Peyer's patch (tissue), 4 donors: ENCODE measurements around the gene MT1M. TPM values are rescaled to one million over a fixed set of nuclear protein-coding genes. Genes with fewer than 3 reads are reported as not detected.

ENCODE experiments used
- DNase-seq, 3 donors: peaks; one replicate each; pipeline ENCODE4 v3.0.0-alpha.2; 2017 to 2019
- H3K27ac ChIP-seq, 4 donors: fragments of 200-600 bp; sonication (generic); one replicate each; pipeline ENCODE4 v1.5.1; 2016 to 2019
- H3K27me3 ChIP-seq, 2 donors: fragments of 200-600 bp; sonication (generic); one replicate each; pipeline ENCODE4 v1.5.1; 2019
- H3K36me3 ChIP-seq, 3 donors: fragments of 200-600 bp; sonication (generic); one replicate each; pipeline ENCODE4 v1.5.1; 2016 to 2019
- H3K4me1 ChIP-seq, 4 donors: fragments of 200-600 bp; sonication (generic); one replicate each; pipeline ENCODE4 v1.5.1; 2016 to 2019
- H3K4me3 ChIP-seq, 4 donors: fragments of 200-600 bp; sonication (generic); 1 replicate in 3 of 4; 2 replicates in 1 of 4; pipeline ENCODE4 v1.5.1; 2016 to 2019; ENCODE audit warnings: mild to moderate bottlenecking in 1 of 4
- H3K9me3 ChIP-seq, 4 donors: fragments of 200-600 bp; sonication (generic); one replicate each; pipeline ENCODE4 v1.5.1; 2016 to 2019; ENCODE audit warnings: mild to moderate bottlenecking in 1 of 4
- CTCF ChIP-seq, 6 experiments: fragments of 450-650 bp in 4 of 6; fragments of 200-600 bp in 2 of 6; sonication (generic) in 1 of 6; IDR thresholded peaks; one replicate each; pipeline ENCODE4 v1.5.1; 2017 to 2019; ENCODE audit warnings: antibody characterized with exemption in 6 of 6, mild to moderate bottlenecking in 3 of 6, moderate library complexity in 1 of 6
- POLR2A ChIP-seq, 2 donors: fragments of 450-650 bp; IDR thresholded peaks; one replicate each; pipeline ENCODE4 v1.5.1; 2017; ENCODE audit warnings: antibody characterized with exemption in 2 of 2, mild to moderate bottlenecking in 2 of 2, moderate library complexity in 2 of 2
- total RNA-seq, 4 donors: library from RNA; depleted of rRNA; stranded (reverse); fragments of >200 nt; gene quantifications; one replicate each; pipeline ENCODE4 v1.1.0, GENCODE V29; 2016

The MT1M gene
- total RNA-seq, 4 donors from 2014 or later: 3.5 to 252 (median 11.3) TPM

DNA sequence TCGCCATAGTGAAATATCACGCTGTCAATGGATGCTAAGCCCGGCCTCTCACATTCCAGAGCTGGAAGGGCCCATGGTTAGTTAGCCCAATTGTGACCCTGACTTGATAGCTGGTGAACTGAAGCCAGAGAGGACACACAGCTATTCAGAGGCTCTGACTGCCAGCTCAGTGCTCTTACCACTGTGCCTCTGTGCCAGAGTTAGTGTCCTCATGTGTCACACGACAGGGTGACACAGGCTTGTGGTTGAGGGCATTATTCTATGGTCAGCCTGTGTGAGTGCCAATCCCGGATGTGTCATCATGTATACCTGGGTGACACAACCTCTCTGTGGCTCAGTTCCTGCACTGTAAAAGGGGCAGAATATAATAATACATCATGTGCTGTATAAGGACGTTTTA is 47.4 kb downstream of the MT1M start:
- Histone ChIP-seq H3K9me3 (no peaks in the 10 kb centered on the region), H3K4me3 (no peak overlapping the region), H3K36me3 (no peaks in the 10 kb centered on the region), H3K27me3 (peaks cover 0 to 6% of the 10 kb centered on the region in 2 donors), H3K4me1 (peaks cover 0 to 26% (median 11%) of the 10 kb centered on the region in 4 donors), H3K27ac (no peak overlapping the region)
- no peak for DNase-seq
- TF ChIP-seq CTCF (IDR thresholded peaks at IDR 0.05) (no peak), POLR2A (IDR thresholded peaks at IDR 0.05) (no peak)

DNA sequence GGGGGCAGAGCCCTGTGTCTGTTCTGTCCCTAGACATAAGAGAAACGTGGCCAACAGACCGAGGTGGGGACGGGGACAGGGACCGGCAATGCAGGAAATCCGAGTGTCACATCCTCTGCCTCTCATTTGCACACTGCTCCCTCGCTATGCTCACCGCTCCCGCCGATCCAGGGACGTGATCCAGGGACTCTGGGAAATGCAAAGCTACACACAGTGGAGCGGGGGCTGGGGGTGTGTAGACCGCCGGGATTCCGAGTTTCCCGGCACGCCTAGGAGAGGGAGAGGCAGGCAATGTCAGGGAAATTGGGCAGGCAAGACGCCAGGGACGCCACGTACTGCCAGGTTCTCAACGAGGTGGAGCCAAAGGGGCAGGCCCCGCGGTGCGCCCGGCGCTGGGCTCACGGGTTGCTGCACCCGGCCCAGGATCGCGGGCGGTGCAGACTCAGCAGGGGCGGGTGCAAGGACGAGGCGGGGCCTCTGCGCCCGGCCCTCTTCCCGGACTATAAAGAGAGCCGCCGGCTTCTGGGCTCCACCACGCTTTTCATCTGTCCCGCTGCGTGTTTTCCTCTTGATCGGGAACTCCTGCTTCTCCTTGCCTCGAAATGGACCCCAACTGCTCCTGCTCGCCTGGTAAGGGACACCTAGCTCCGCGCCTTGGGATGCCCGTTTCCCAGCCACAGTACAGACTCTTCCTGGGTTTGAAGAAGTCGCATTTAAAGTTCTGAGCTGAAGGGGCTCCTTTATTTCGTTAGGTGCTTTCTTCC is 49.7 kb downstream of the MT1M start, which contains the start of gene MT1X:
TSS of gene MT1X (plus strand) at position 532 of the 764 bp plus-strand sequence. CDS start at position 603, 71 bp downstream.
- DNase-seq: peak; percentile 82 to 98 (median 95)
- Histone ChIP-seq H3K27ac (peak within 1 kb of the TSS; percentile 65 to 80 (median 74)), H3K4me3 (peak within 1 kb of the TSS; percentile 39 to 69 (median 56)), H3K4me1 (peaks cover 0 to 17% (median 8%) of the 10 kb centered on the region in 4 donors), H3K27me3 (no peaks in the 10 kb centered on the region), H3K9me3 (peaks cover 0 to 3% (median 0%) of the 10 kb centered on the region in 4 donors), H3K36me3 (no peaks in the 10 kb centered on the region)
- TF ChIP-seq POLR2A (IDR thresholded peaks at IDR 0.05) (peak; percentile 77 to 81), CTCF (IDR thresholded peaks at IDR 0.05) (peak in 1 of 6 experiments; percentile 2)

- Histone ChIP-seq H3K4me3 (peak overlapping the region; percentile 39 to 69 (median 56)), H3K27ac (peak overlapping the region; percentile 65 to 80 (median 74)), H3K9me3 (peaks cover 0 to 3% (median 0%) of the 10 kb centered on the region in 4 donors), H3K36me3 (no peaks in the 10 kb centered on the region), H3K4me1 (peaks cover 0 to 17% (median 8%) of the 10 kb centered on the region in 4 donors), H3K27me3 (no peaks in the 10 kb centered on the region)
- no peak for DNase-seq
- no peak for TF ChIP-seq CTCF (IDR thresholded peaks at IDR 0.05)
- TF ChIP-seq POLR2A (IDR thresholded peaks at IDR 0.05): no peak
Observed at GRCh38 chr16:56682703-56683397, 50.4 kb downstream of the MT1M start.

Other genes with a start within 250 kb of the MT1M start
- 100 to 1,000 TPM; 149 to 265 (median 170) TPM for gene AMFR, start 207.1 kb upstream of the MT1M start, total RNA-seq
- 10 to 100 TPM; 26.1 to 43.6 (median 34.2) TPM for gene NUDT21, start 181.3 kb upstream of the MT1M start, total RNA-seq
- 10 to 100 TPM; 11.0 to 47.9 (median 18.0) TPM for gene OGFOD1, start 181.1 kb upstream of the MT1M start, total RNA-seq
- 10 to 100 TPM; 22.9 to 66.0 (median 39.6) TPM for gene BBS2, start 112.6 kb upstream of the MT1M start, total RNA-seq
- gene MT4, start 67.6 kb upstream of the MT1M start, total RNA-seq: not detected
- gene MT3, start 43.1 kb upstream of the MT1M start, total RNA-seq: not detected
- 1,000 to 10,000 TPM in 1 of 4 donors, 100 to 1,000 TPM in 1, 10 to 100 TPM in 2; 33.2 to 1,072 (median 216) TPM for gene MT2A, start 24.1 kb upstream of the MT1M start, total RNA-seq
- gene MT1E, start 6.9 kb upstream of the MT1M start, total RNA-seq: 1,000 to 10,000 TPM in 1 of 4 donors, 100 to 1,000 TPM in 1, 10 to 100 TPM in 2; 53.9 to 2,225 (median 195) TPM
- 100 to 1,000 TPM in 1 of 4 donors, not detected in 3; 102 TPM for gene MT1A, start 6.0 kb downstream of the MT1M start, total RNA-seq
- 10 to 100 TPM in 1 of 4 donors, not detected in 3; 39.3 TPM for gene MT1B, start 19.2 kb downstream of the MT1M start, total RNA-seq
- gene MT1F, start 25.3 kb downstream of the MT1M start, total RNA-seq: 100 to 1,000 TPM in 1 of 4 donors, 10 to 100 TPM in 2, 1 to 10 TPM in 1; 8.0 to 310 (median 44.1) TPM
- 1,000 to 10,000 TPM in 1 of 4 donors, 100 to 1,000 TPM in 2, 10 to 100 TPM in 1; 17.8 to 5,605 (median 130) TPM for gene MT1G, start 35.4 kb downstream of the MT1M start, total RNA-seq
- gene MT1H, start 37.2 kb downstream of the MT1M start, total RNA-seq: 1,000 to 10,000 TPM in 1 of 4 donors, 10 to 100 TPM in 1, 1 to 10 TPM in 1, not detected in 1; 5.8 to 2,098 (median 30.1) TPM
- gene MT1X, start 49.8 kb downstream of the MT1M start, total RNA-seq: 1,000 to 10,000 TPM in 1 of 4 donors, 100 to 1,000 TPM in 3; 121 to 1,155 (median 305) TPM
- 100 to 1,000 TPM in 1 of 4 donors, 10 to 100 TPM in 3; 27.3 to 195 (median 31.4) TPM for gene NUP93, start 97.5 kb downstream of the MT1M start, total RNA-seq
- not detected for gene SLC12A3, start 232.5 kb downstream of the MT1M start, total RNA-seq